Raji (cell line): ENCODE data around the gene ETNK2.

ENCODE experiments used
- POLR2A ChIP-seq: IDR thresholded peaks from 2 replicates; pipeline ENCODE4 v1.6.1; 2011; ENCODE audit warnings: low read depth, low read length, control low read depth; ENCODE audit not compliant: insufficient read depth

ETNK2 gene

DNA sequence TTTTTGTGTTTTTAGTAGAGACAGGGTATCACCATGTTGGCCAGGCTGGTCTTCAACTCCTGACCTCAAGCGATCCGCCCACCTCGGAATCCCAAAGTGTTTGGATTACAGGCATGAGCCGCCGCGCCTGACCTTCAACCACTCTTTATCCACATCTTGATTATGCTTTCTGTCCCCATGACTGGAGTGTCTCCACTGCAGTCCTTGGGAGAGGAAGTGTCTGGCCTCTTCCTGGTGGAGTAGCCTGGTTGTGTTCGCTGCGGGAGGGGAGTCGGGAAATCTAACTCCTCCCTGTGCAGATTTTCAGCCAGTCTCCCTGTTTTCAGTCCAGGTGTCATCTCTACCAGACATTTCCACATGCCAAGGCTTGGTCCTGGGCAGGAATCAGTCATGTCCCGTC, 34.8 kb upstream of the ETNK2 start:
- TF ChIP-seq POLR2A = no peak

DNA sequence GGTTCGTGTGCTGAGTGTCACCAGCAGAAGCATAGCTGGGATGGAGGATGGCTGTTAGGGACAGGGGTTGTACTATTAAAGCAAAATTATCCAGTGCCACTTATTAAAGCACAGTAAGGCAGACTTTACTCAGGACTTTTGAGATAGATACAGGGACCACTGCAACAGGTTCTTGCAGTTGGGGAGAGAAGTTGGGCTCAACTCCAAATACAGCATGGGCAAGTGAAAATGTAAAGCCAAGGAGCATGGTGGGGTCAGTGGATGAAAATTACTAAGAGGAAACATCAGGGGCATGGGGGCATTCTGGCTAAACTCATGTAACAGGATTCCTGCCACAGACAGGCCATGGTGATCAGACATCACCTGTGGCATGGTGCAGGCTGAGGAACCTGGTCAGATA, 29.3 kb upstream of the ETNK2 start:
- TF ChIP-seq POLR2A = no peak

DNA sequence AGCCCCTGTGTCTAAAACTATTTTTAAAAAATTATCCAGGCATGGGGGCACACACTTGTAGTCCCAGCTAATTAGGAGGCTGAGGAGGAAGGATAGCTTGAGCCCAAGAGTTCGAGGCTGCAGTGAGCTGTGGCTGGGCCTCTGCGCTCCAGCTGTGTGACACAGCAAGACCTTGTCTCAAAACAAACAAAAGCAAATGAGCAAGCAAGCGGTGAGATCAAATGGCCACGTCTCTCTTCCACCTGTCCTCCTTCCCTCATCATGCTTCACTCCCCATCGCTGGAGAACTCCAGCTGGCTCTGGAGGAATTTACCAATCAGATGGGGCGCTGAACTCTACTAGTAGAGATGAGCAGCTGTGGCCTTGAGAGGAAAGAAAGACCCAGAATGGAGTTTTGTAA, 28.3 kb upstream of the ETNK2 start:
- TF ChIP-seq POLR2A = no peak

DNA sequence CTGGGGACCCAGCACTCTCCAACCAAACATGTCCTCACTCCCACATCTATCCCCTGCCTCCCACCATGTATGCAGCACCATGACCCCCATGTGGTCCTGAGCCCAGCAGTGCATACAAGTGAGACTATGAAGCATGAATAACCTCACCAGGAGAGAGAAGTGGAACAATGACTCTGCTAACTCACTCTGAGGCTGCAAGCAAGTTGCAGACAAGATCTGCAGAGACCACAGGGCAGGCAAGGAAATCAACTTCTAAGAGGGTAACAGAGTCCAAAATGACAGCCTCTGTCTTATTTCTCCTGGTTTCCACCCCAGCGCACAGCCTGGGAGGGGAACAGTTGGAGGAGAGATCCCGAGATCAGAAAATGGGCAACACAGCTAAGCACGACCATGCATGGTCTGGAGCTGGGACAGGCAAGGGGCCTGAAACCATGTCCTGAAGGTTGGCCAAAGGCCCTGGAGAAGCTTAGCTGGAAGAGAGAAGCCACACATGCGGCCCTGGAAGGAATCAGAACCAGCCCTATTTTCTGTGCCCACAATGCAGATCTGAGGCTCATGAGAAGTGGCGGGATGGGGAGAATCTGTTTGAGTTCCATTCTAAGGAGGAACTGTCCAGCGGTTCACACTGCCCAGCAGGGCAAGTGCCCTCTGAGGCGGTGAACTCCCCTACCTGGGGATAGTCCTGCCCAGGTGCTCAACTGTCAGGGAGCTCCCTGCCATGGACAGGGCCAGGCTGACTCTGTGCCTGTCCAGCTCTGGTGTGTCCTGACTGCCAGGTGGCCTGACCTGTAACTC, 26.8 kb upstream of the ETNK2 start:
- TF ChIP-seq POLR2A = no peak

DNA sequence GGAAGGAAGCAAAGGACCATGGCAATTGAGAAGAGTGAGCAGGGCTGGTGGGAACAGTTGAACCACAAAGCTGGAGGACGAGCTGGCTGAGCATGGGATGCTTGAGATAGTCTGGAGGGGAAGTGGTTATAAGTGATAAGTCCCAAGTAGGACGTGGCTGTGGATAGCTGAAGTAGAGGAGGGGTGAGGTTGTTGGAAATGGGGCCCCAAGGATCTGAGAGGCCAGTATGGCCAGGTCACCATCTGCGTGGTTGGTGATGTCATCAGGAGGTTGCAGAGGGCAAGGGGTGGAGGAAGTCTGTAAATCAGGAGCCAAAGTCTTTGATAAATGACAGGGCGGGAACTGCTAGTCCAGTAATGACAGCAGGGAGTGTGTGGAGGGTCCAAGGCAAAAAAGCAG, 25.3 kb upstream of the ETNK2 start:
- TF ChIP-seq POLR2A = no peak

DNA sequence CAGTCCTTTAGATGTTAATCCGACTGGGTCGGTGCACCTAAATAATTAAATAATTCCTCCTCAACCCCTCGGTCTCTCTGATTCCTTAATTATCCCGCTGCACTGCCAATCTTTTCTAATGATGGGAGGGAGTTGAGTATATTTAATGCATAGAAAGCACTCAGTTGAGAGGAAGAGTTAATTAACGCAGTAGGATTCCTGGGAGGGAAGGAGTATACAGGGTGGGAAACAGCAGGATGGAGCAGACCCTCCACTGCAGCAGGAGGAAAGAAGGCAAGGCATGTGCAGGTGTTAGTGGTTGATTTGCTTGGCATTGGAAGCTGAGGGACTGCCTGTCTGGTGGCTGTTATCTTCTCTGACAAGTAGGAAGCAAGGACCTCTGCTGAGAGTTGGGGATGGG, 24.2 kb upstream of the ETNK2 start:
- no peak for TF ChIP-seq POLR2A

DNA sequence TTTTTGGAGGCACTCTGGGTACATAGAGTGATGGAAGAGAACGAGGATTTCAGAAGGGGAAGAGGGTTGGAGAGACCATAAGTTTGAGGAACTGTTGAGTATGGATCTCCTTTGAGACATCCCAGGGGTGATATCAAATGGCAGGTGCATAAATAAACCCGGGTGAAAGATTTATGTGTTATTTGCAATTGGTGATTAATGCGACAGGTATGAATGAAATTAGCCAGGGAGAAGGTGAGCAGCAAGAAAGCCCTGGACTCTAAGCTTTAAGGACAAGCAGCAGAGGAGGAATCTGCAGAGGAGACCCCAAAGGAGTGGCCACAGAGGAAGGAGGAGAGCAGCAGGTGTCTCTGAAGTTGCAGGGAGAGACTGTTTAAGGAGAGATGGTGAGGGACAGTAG, 23.1 kb upstream of the ETNK2 start:
- TF ChIP-seq POLR2A = no peak

DNA sequence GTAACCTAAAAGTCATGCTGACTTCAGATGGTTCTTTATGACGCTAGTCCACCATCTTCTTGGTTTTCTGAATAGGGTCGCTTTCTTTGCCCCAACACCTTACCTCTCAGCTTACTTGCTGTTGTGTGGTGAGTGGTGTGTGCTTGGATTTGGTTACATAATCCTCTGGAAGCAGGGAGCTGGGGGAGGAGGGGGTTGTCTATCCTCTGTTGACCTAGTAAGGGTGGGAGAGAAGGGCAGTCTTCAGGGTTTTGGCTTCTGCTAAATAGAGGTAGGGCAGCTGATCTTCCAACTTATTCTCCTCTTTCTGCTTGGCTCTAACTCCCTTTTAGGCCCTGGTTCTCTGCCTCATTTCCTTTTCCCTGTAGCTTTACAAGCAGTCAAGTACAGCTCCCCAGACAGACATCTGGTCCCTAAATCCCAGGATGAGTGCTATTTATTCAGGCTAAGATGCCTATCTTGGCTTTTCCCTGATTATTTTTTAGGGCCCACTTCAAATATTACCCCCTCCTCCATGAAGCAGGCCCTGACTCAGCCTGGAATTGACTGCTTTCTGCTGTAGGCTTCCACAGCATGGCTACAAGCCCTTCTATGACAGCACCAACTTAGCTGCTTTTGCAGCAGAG, 20.7 kb upstream of the ETNK2 start:
- TF ChIP-seq POLR2A = no peak

DNA sequence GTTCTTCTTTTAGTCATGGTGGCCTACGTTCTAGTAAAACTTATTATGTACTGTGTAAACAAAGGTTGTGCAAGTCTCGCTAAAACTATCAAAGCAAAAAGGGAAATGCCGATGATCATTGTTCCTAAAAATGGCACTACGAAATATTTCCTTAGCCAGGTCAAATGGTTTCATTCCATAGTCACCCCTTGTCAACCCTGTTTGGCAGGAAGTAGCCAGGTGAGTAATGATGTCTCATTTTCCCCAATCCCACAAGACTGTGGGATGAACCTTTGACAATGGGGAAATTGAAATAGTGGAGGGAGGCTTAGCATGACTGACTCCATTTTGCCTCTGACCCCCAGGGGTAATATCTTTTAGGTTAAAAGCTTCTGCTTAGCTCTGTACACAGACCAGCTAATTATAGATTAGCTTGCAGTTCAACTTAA, 19.9 kb upstream of the ETNK2 start:
- TF ChIP-seq POLR2A = no peak

DNA sequence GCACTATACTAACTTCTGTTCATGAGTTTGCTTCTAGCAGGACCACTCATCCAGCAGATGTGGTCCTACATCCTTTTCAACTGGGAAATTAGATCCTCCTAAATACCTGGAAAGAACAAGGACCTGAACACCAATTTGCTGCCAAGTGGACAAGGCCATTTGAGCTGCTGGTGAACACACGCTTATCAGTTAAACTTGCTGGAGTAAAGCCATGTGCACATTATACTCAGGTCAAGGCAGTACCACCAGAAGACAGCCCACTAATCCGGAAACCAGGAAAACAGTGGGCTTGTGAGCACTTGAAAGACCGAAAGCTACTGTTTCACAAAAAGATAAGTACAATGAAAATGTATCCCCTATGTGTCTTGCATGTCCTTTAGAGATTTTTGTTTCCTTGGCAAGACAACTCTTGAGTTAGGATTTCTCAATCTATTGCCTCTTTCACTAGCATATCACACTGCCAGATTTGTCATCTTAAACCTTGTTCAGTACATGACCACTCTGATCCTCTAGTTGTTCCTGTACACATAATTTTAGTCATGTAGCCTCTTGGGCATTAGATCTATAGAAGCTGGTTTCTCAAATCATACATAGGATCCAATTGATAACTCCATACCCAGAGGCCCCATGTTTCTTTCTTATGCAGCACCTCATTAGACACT, 18.8 kb upstream of the ETNK2 start:
- TF ChIP-seq POLR2A = no peak

DNA sequence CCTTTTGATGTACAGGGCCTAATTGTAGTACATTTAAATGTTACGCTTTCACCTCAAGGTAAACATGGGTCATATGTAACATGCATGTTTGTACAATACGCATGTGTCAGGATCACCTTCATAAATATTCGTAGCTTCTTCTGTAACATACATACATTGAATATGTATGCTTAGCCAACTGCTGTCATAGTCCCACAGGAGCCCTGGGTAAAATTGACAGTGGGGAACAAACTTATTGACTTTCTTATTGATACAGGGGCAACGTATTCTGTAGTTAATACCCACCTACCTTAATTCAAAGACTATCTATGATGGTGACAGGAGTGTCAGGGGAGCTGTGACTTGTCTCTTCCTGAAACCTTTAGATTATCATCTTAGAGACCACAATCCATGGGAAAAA, 18.0 kb upstream of the ETNK2 start:
- no peak for TF ChIP-seq POLR2A

DNA sequence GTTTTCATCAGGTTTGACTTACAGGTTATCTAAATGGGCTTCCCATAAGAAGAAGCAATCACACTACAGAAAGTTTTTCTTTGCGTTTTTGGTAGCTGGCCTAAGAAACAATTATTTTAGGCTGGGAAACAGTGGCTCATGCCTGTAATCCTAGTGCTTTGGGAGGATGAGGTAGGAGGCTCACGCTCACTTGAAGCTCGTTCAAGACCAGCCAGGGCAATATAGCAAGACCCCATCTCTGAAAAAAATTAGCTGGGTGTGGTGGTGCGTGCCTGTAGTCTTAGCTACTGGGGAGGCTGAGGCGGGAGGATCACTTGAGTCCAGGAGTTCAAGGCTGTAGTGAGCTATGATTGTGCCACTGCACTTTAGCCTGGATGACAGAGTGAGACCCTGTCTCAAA, 15.9 kb upstream of the ETNK2 start:
- TF ChIP-seq POLR2A = no peak

DNA sequence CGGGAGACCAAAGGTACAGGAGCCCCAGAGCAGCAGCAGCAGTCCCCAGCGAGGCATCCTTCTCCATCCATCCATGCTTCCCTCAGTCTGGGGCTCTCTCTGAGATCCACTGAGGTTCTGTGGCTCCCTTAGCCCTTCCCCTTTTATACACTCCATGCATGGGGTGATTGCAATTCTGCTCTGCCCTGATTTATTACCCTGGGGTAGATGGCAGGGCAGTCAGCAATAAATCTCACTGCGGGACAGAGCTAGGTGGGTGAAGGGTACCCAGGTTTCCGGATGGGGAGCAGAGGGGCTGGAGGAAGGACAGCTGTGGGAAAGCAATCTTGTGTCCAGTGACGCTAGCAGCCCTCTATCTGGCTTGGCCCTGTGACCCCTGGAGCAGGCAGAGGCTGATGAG, 14.4 kb upstream of the ETNK2 start, which contains the start of gene REN:
Gene REN, minus strand, starts transcription at position 119 of the 400 bp plus-strand sequence. Its CDS starts 44 bp downstream, at position 75.
- TF ChIP-seq POLR2A = no peak

DNA sequence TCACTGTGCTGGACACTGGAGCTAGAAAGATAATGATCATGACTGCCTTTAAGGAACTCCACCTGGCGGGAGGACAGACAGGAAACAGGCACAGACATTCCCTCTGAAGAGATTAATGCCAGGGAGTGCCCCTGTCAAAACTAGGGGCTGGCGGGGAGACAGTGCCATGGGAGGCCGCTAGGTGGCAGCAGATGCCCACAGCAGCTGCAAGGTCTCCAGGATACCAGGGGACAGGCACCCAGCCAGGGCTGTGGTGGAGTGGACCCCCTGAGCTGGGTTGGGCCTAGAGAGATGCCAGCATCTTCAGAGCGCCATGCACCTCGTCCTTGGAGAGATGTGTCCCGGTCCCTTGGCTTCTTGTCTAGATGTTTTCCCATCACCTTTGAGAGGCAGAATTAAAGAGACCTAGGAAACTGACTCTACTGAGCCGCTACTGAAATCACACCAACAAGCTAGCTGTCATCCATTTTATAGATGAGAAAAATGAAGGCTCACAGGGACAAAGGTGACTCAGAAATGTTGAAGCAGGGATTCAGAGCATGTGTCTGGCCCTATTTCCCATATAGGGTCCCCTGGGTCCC, 10.7 kb upstream of the ETNK2 start:
- TF ChIP-seq POLR2A = no peak

DNA sequence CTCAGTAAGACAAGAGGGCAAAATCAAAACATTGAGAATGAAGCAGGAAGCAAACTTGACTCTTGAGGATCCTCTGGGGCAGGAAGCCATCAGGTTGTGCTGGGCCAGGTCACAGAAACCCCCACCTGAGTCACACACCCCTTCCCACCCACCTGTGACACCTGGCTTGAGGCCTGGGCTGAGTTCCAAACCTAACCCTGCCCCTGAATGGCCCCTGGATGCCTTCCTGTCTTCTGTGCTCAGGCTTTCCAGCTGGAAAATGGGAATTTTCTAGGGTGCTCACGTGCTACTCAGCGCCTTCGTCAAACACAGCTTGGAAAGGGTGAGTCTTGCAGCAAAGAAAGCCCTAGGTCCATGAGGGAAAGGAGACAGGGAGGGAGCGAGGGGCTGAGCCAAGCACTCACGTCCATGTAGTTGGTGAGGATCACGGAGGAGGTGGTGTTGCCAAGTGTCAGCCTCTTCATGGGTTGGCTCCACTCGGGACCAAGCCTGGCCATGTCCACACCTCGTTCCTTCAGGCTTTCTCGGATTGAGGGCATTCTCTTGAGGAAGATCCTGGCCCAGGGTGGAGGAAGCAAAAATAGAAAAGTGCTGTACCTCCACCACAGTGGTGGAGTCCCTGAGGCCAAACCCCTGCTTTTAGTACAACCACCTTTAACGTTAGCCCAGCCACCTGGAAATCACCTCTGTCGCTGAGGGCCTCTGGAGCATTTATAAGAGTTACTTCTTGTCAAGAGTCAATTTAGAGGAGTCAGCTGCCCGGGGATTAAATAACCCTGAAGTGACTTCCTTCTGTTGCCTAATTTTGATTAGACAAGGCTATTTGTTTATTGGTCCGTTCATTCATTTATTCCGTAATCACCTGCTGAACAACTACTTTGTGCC, 10.0 kb upstream of the ETNK2 start:
- TF ChIP-seq POLR2A = no peak

DNA sequence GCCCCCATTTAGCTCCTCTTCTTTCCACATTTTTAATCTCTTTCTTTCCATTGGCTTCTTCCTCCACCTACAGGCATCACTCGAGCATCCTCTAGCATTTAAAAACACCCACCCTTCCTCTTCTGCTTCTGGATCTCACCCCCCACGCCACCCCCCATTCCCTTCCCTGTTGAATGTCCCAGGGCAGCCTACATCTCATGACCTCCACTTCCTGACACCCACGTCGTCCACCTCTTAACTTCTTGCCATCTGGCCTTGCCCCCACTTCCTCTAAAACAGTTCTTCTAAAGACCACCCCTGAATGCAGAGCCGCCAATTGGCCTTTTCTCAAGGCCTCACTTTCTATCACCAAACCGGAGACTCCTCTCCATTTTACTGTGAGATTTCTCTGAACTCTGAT, 6.1 kb upstream of the ETNK2 start:
- TF ChIP-seq POLR2A = no peak
